C4-2B (cell line): Measurements from ENCODE around the gene CHRNA1.

Experiments
- ZFX ChIP-seq: fragments of 450-650 bp; IDR thresholded peaks from 2 replicates; pipeline ENCODE4 v1.6.1; 2017
- TF ChIP-seq, protein P1 (sequence below): fragments of 450-650 bp; conservative IDR thresholded peaks from 2 replicates; pipeline ENCODE4 v1.5.1; 2017; ENCODE audit warnings: mild to moderate bottlenecking

DNA sequence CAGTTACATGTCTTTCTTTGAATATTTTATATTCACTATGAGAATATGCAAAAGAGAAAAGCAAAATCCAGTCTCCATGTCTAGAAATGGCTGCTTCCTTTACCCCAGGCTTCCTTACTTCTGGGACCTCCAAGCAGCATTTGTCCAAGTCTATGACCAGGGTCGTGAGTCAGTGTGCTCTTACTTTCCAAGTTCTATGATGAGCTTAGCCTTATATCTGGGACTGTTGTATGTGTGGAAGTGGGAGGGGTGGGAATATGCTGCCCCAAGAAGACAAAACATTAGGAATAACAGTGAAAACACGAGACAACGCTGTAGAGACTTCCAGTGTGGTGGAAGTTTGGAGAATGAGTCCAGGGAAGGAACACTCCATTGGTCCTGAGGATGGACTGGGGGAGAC is 21.2 kb upstream of the CHRNA1 start:
- TF ChIP-seq, protein P1, sequence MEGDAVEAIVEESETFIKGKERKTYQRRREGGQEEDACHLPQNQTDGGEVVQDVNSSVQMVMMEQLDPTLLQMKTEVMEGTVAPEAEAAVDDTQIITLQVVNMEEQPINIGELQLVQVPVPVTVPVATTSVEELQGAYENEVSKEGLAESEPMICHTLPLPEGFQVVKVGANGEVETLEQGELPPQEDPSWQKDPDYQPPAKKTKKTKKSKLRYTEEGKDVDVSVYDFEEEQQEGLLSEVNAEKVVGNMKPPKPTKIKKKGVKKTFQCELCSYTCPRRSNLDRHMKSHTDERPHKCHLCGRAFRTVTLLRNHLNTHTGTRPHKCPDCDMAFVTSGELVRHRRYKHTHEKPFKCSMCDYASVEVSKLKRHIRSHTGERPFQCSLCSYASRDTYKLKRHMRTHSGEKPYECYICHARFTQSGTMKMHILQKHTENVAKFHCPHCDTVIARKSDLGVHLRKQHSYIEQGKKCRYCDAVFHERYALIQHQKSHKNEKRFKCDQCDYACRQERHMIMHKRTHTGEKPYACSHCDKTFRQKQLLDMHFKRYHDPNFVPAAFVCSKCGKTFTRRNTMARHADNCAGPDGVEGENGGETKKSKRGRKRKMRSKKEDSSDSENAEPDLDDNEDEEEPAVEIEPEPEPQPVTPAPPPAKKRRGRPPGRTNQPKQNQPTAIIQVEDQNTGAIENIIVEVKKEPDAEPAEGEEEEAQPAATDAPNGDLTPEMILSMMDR: no peak
- no peak for TF ChIP-seq ZFX
